ENCODE results near the gene SUGCT.

- TF ChIP-seq POLR2A (IDR thresholded peaks at IDR 0.05) (no peak), CTCF (IDR thresholded peaks at IDR 0.05) (no peak), EP300 (IDR thresholded peaks at IDR 0.05) (no peak), POLR2AphosphoS5 (IDR thresholded peaks at IDR 0.05) (no peak)
These were observed 705.1 kb downstream of the SUGCT start for GRCh38 chr7:40839881-40840280.

All from stomach (tissue), 4 donors.